ENCODE results near the gene RPLP2. TPM values are rescaled to one million over a fixed set of nuclear protein-coding genes. Genes with fewer than 3 reads are reported as not detected.
A peak's percentile ranks its signal among the peaks of the same experiment; 100 is the strongest.

Gene RPLP2
- total and polyA plus RNA-seq, 5 donors from 2014 or later, result 2,313 to 3,705 (median 2,852) TPM

- H3K4me1 Mint-ChIP-seq, result peaks cover 0 to 30% (median 3%) of the 10 kb centered on the region in 4 donors
- H3K9me3 Mint-ChIP-seq, result no peaks in the 10 kb centered on the region
- Histone ChIP-seq H3K36me3 (ENCODE audit: control insufficient read depth, insufficient read depth, low read length) (peaks cover 8% of the 10 kb centered on the region), H3K4me1 (ENCODE audit: control insufficient read depth, insufficient read depth, low read length, poor library complexity, severe bottlenecking) (peaks cover 44% of the 10 kb centered on the region), H3K27me3 (ENCODE audit: control insufficient read depth, insufficient read depth, low read length) (no peaks in the 10 kb centered on the region), H3K4me3 (ENCODE audit: low read depth, low read length) (no peak overlapping the region), H3K9me3 (ENCODE audit: control insufficient read depth in 2 of 2, low read length in 2 of 2) (no peaks in the 10 kb centered on the region), H3K27ac (ENCODE audit: insufficient read depth, low read length, poor library complexity, severe bottlenecking) (no peak overlapping the region)
- no peak for DNase-seq
- no peak overlapping the region for H3K4me3 Mint-ChIP-seq
- H3K27ac Mint-ChIP-seq, result no peak overlapping the region
- ATAC-seq (ENCODE audit: low read depth in 2 of 2), result no peak
- no peaks in the 10 kb centered on the region for H3K27me3 Mint-ChIP-seq
- no peaks in the 10 kb centered on the region for H3K36me3 Mint-ChIP-seq
Measured at GRCh38 chr11:792535-792821, 17.3 kb upstream of the RPLP2 start.

GRCh38 chr11:792873-793272 lies 16.9 kb upstream of the RPLP2 start:
- ATAC-seq (ENCODE audit: low read depth in 2 of 2), result no peak
- H3K4me3 ChIP-seq (ENCODE audit: low read depth, low read length), result no peak overlapping the region
- no peaks in the 10 kb centered on the region for H3K27me3 Mint-ChIP-seq
- peaks cover 0 to 28% (median 3%) of the 10 kb centered on the region in 4 donors for H3K4me1 Mint-ChIP-seq
- H3K4me1 ChIP-seq (ENCODE audit: control insufficient read depth, insufficient read depth, low read length, poor library complexity, severe bottlenecking), result peaks cover 43% of the 10 kb centered on the region
- H3K9me3 Mint-ChIP-seq, result no peaks in the 10 kb centered on the region
- H3K4me3 Mint-ChIP-seq, result no peak overlapping the region
- no peaks in the 10 kb centered on the region for H3K36me3 Mint-ChIP-seq
- no peak for DNase-seq
- no peaks in the 10 kb centered on the region for H3K27me3 ChIP-seq (ENCODE audit: control insufficient read depth, insufficient read depth, low read length)
- H3K9me3 ChIP-seq (ENCODE audit: control insufficient read depth in 2 of 2, low read length in 2 of 2), result no peaks in the 10 kb centered on the region
- H3K36me3 ChIP-seq (ENCODE audit: control insufficient read depth, insufficient read depth, low read length), result peaks cover 8% of the 10 kb centered on the region
- H3K27ac ChIP-seq (ENCODE audit: insufficient read depth, low read length, poor library complexity, severe bottlenecking), result no peak overlapping the region
- H3K27ac Mint-ChIP-seq, result peak overlapping the region in 1 of 3 donors; percentile 43

DNA sequence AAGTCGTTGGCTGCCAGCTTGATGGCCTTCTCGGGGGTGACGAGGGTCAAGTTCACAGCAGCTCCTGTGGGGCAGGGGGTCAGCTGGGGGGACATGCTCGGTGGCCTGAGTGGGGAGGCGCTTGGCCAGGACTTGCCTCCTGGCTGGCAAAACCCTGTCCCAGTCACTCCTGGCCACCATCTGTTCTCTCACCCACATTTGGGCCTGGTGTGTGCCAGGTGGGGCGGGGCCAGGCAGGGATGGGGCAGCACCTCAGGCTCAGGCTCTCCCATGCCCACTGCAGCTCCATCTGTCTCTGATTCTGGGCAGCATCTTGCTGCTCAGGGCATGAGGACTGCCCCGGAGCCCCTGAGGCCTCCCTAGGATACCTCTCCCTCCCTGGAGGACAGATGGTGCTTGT lies 16.2 kb upstream of the RPLP2 start:
- H3K4me1 Mint-ChIP-seq, result peaks cover 0 to 22% (median 3%) of the 10 kb centered on the region in 4 donors
- DNase-seq, result no peak
- peak overlapping the region in 2 of 4 donors; percentile 9 to 56 for H3K4me3 Mint-ChIP-seq

GRCh38 chr11:794013-794765 lies 15.6 kb upstream of the RPLP2 start:
- H3K4me1 ChIP-seq (ENCODE audit: control insufficient read depth, insufficient read depth, low read length, poor library complexity, severe bottlenecking), result peaks cover 44% of the 10 kb centered on the region
- H3K27ac Mint-ChIP-seq, result no peak overlapping the region
- no peak for DNase-seq
- no peaks in the 10 kb centered on the region for H3K9me3 ChIP-seq (ENCODE audit: control insufficient read depth in 2 of 2, low read length in 2 of 2)
- H3K4me3 ChIP-seq (ENCODE audit: low read depth, low read length), result no peak overlapping the region
- peaks cover 8% of the 10 kb centered on the region for H3K36me3 ChIP-seq (ENCODE audit: control insufficient read depth, insufficient read depth, low read length)
- H3K4me1 Mint-ChIP-seq, result peaks cover 0 to 19% (median 3%) of the 10 kb centered on the region in 4 donors
- no peaks in the 10 kb centered on the region for H3K36me3 Mint-ChIP-seq
- H3K27me3 Mint-ChIP-seq, result no peaks in the 10 kb centered on the region
- H3K4me3 Mint-ChIP-seq, result peak overlapping the region; percentile 50 to 87 (median 57)
- H3K9me3 Mint-ChIP-seq, result no peaks in the 10 kb centered on the region
- H3K27ac ChIP-seq (ENCODE audit: insufficient read depth, low read length, poor library complexity, severe bottlenecking), result no peak overlapping the region
- ATAC-seq (ENCODE audit: low read depth in 2 of 2), result no peak
- no peaks in the 10 kb centered on the region for H3K27me3 ChIP-seq (ENCODE audit: control insufficient read depth, insufficient read depth, low read length)

More for the DNA sequence above, 16.2 kb upstream of the RPLP2 start:
- no peak overlapping the region for H3K4me3 ChIP-seq (ENCODE audit: low read depth, low read length)
- Mint-ChIP-seq H3K27ac (no peak overlapping the region), H3K27me3 (no peaks in the 10 kb centered on the region), H3K9me3 (no peaks in the 10 kb centered on the region), H3K36me3 (no peaks in the 10 kb centered on the region)
- H3K9me3 ChIP-seq (ENCODE audit: control insufficient read depth in 2 of 2, low read length in 2 of 2), result no peaks in the 10 kb centered on the region
- peaks cover 41% of the 10 kb centered on the region for H3K4me1 ChIP-seq (ENCODE audit: control insufficient read depth, insufficient read depth, low read length, poor library complexity, severe bottlenecking)
- peaks cover 8% of the 10 kb centered on the region for H3K36me3 ChIP-seq (ENCODE audit: control insufficient read depth, insufficient read depth, low read length)
- no peak for ATAC-seq (ENCODE audit: low read depth in 2 of 2)
- no peak overlapping the region for H3K27ac ChIP-seq (ENCODE audit: insufficient read depth, low read length, poor library complexity, severe bottlenecking)
- no peaks in the 10 kb centered on the region for H3K27me3 ChIP-seq (ENCODE audit: control insufficient read depth, insufficient read depth, low read length)

- peaks cover 38% of the 10 kb centered on the region for H3K4me1 ChIP-seq (ENCODE audit: control insufficient read depth, insufficient read depth, low read length, poor library complexity, severe bottlenecking)
- H3K4me1 Mint-ChIP-seq, result peaks cover 0 to 17% (median 3%) of the 10 kb centered on the region in 4 donors
- ATAC-seq (ENCODE audit: low read depth in 2 of 2) (no peak), DNase-seq (no peak)
- no peaks in the 10 kb centered on the region for H3K9me3 ChIP-seq (ENCODE audit: control insufficient read depth in 2 of 2, low read length in 2 of 2)
- no peak overlapping the region for H3K4me3 ChIP-seq (ENCODE audit: low read depth, low read length)
- H3K27me3 ChIP-seq (ENCODE audit: control insufficient read depth, insufficient read depth, low read length), result no peaks in the 10 kb centered on the region
- H3K9me3 Mint-ChIP-seq, result no peaks in the 10 kb centered on the region
- H3K27me3 Mint-ChIP-seq, result no peaks in the 10 kb centered on the region
- H3K27ac Mint-ChIP-seq, result no peak overlapping the region
- peak overlapping the region; percentile 92 for H3K27ac ChIP-seq (ENCODE audit: insufficient read depth, low read length, poor library complexity, severe bottlenecking)
- peaks cover 8% of the 10 kb centered on the region for H3K36me3 ChIP-seq (ENCODE audit: control insufficient read depth, insufficient read depth, low read length)
- peak overlapping the region; percentile 32 to 90 (median 69) for H3K4me3 Mint-ChIP-seq
- H3K36me3 Mint-ChIP-seq, result no peaks in the 10 kb centered on the region
Measured at GRCh38 chr11:794766-795633, 14.8 kb upstream of the RPLP2 start.

DNA sequence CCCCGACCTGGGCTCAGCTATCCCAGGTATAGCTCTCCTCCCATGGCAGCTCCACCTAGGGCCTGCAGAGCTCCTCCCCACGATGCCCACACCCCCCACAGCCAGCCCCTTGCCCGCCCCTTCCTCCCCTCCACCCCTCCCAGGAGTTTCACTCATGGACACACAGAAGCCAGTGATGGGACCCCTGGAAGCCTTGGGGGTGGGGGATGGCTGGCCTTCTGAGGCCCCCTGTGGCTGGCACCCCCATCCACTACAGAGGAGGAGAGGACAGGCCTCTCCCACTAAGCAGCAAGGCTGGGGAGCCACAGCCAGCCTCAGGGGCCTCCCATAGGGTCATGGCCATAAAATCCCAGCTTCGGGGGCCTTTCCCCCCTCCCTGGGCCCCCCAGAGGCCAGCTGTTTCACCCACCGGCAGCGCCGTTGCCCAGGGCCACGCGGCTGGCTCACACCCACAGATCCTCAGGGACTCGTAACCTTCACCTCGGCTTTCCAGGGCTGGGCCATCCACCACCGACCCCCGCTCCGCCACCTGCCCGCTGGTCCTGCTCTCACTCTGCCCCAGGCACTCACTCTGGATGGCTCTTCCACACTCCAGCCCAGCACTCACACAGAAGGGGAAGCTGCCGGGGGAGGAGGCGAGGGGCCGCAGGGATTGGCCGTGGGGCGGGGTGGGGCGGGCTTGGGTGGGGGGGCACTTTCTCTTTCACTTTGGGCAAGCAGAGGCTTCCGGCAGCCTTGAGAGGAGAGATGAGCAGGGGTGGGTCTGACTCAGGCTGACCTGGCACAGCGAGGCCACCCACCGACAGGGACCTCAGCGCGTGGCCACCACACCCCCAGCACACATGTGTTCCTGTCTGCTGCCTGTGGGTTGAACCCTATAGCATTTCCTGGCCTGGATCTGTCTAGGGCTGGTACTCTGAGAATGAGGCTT lies 13.9 kb upstream of the RPLP2 start:
- Histone ChIP-seq H3K4me3 (ENCODE audit: low read depth, low read length) (peak overlapping the region; percentile 70), H3K36me3 (ENCODE audit: control insufficient read depth, insufficient read depth, low read length) (peaks cover 8% of the 10 kb centered on the region), H3K4me1 (ENCODE audit: control insufficient read depth, insufficient read depth, low read length, poor library complexity, severe bottlenecking) (peaks cover 38% of the 10 kb centered on the region), H3K27me3 (ENCODE audit: control insufficient read depth, insufficient read depth, low read length) (no peaks in the 10 kb centered on the region), H3K9me3 (ENCODE audit: control insufficient read depth in 2 of 2, low read length in 2 of 2) (no peaks in the 10 kb centered on the region), H3K27ac (ENCODE audit: insufficient read depth, low read length, poor library complexity, severe bottlenecking) (peak overlapping the region; percentile 92)
- H3K9me3 Mint-ChIP-seq, result no peaks in the 10 kb centered on the region
- peak overlapping the region; percentile 90 to 99 (median 96) for H3K4me3 Mint-ChIP-seq
- peaks cover 0 to 17% (median 3%) of the 10 kb centered on the region in 4 donors for H3K4me1 Mint-ChIP-seq
- no peaks in the 10 kb centered on the region for H3K27me3 Mint-ChIP-seq
- peak; percentile 73 to 91 (median 75) for DNase-seq
- ATAC-seq (ENCODE audit: low read depth in 2 of 2), result peak; percentile 57
- no peaks in the 10 kb centered on the region for H3K36me3 Mint-ChIP-seq
- peak overlapping the region; percentile 74 to 91 (median 87) for H3K27ac Mint-ChIP-seq

GRCh38 chr11:796565-797295 lies 13.0 kb upstream of the RPLP2 start:
- Histone ChIP-seq H3K4me3 (ENCODE audit: low read depth, low read length) (peak overlapping the region; percentile 70), H3K4me1 (ENCODE audit: control insufficient read depth, insufficient read depth, low read length, poor library complexity, severe bottlenecking) (peaks cover 38% of the 10 kb centered on the region), H3K9me3 (ENCODE audit: control insufficient read depth in 2 of 2, low read length in 2 of 2) (no peaks in the 10 kb centered on the region), H3K36me3 (ENCODE audit: control insufficient read depth, insufficient read depth, low read length) (peaks cover 8% of the 10 kb centered on the region), H3K27me3 (ENCODE audit: control insufficient read depth, insufficient read depth, low read length) (no peaks in the 10 kb centered on the region), H3K27ac (ENCODE audit: insufficient read depth, low read length, poor library complexity, severe bottlenecking) (peak overlapping the region; percentile 92)
- Mint-ChIP-seq H3K9me3 (no peaks in the 10 kb centered on the region), H3K27me3 (no peaks in the 10 kb centered on the region), H3K27ac (peak overlapping the region; percentile 80 to 91 (median 87)), H3K4me3 (peak overlapping the region; percentile 90 to 99 (median 96)), H3K36me3 (no peaks in the 10 kb centered on the region), H3K4me1 (peaks cover 0 to 17% (median 3%) of the 10 kb centered on the region in 4 donors)
- DNase-seq (no peak), ATAC-seq (ENCODE audit: low read depth in 2 of 2) (no peak)

Data from CD4-positive, CD25-positive, alpha-beta regulatory T cell (primary cell).